SK-N-SH treated with all-trans-retinoic acid at 6 μM for 48 hours (cell line): ENCODE results near the gene TMX4.

Source experiments
- ATAC-seq: fragments of 200-7000 bp; cut with Tn5 transposase; 3 replicates; pipeline ENCODE4 v1.9.1; 2020; ENCODE audit warnings: mild to moderate bottlenecking, moderate library complexity
- ARNTL ChIP-seq: fragments of 450-650 bp; formaldehyde crosslinking; IDR thresholded peaks from 2 replicates; pipeline ENCODE4 v1.5.0; 2020; ENCODE audit warnings: low read depth, mild to moderate bottlenecking, moderate library complexity, borderline replicate concordance
- BACH2 ChIP-seq: fragments of 250-450 bp; sonication (Bioruptor Pico); IDR thresholded peaks from 2 replicates; pipeline ENCODE4 v1.9.0; 2021; ENCODE audit warnings: mild to moderate bottlenecking, borderline replicate concordance
- CREB5 ChIP-seq: fragments of 250-450 bp; sonication (Bioruptor Pico); IDR thresholded peaks from 2 replicates; pipeline ENCODE4 v1.5.1; 2020; ENCODE audit warnings: low read depth, mild to moderate bottlenecking, moderate library complexity
- CSDC2 ChIP-seq: fragments of 250-450 bp; sonication (Bioruptor Pico); IDR thresholded peaks from 2 replicates; pipeline ENCODE4 v1.5.0; 2020; ENCODE audit warnings: mild to moderate bottlenecking, moderate library complexity
- CSRNP3 ChIP-seq: fragments of 250-450 bp; sonication (Bioruptor Pico); IDR thresholded peaks from 2 replicates; pipeline ENCODE4 v1.5.1; 2021; ENCODE audit warnings: mild to moderate bottlenecking, moderate library complexity
- ESRRG ChIP-seq: fragments of 250-450 bp; sonication (Bioruptor Pico); IDR thresholded peaks from 2 replicates; pipeline ENCODE4 v1.6.1; 2021; ENCODE audit warnings: mild to moderate bottlenecking
- GLIS3 ChIP-seq: fragments of 250-450 bp; sonication (Bioruptor Pico); IDR thresholded peaks from 2 replicates; pipeline ENCODE4 v1.5.0; 2020; ENCODE audit warnings: mild to moderate bottlenecking, moderate library complexity
- ISL1 ChIP-seq: fragments of 250-450 bp; sonication (Bioruptor Pico); IDR thresholded peaks from 2 replicates; pipeline ENCODE4 v2.1.2; 2022; ENCODE audit warnings: mild to moderate bottlenecking, moderate library complexity
- PATZ1 ChIP-seq: fragments of 250-450 bp; sonication (Bioruptor Pico); IDR thresholded peaks from 2 replicates; pipeline ENCODE4 v1.8.0; 2020; ENCODE audit warnings: mild to moderate bottlenecking, moderate library complexity, borderline replicate concordance
- POU6F1 ChIP-seq: fragments of 250-450 bp; sonication (Bioruptor Pico); IDR thresholded peaks from 2 replicates; pipeline ENCODE4 v1.8.0; 2021; ENCODE audit warnings: low read depth, mild to moderate bottlenecking, moderate library complexity, borderline replicate concordance
- PPARA ChIP-seq: fragments of 250-450 bp; sonication (Bioruptor Pico); IDR thresholded peaks from 2 replicates; pipeline ENCODE4 v1.5.0; 2020; ENCODE audit warnings: mild to moderate bottlenecking, borderline replicate concordance
- RARB ChIP-seq: fragments of 250-450 bp; sonication (Bioruptor Pico); IDR thresholded peaks from 2 replicates; pipeline ENCODE4 v1.8.0; 2021; ENCODE audit warnings: mild to moderate bottlenecking, moderate library complexity
- SNAI2 ChIP-seq: fragments of 250-450 bp; sonication (Bioruptor Pico); IDR thresholded peaks from 2 replicates; pipeline ENCODE4 v1.5.0; 2020; ENCODE audit warnings: mild to moderate bottlenecking, moderate library complexity
- TCF4 ChIP-seq: fragments of 250-450 bp; sonication (Bioruptor Pico); IDR thresholded peaks from 2 replicates; pipeline ENCODE4 v1.8.0; 2021; ENCODE audit warnings: mild to moderate bottlenecking, moderate library complexity, borderline replicate concordance
- TOX ChIP-seq: fragments of 250-450 bp; sonication (Bioruptor Pico); IDR thresholded peaks from 2 replicates; pipeline ENCODE4 v1.8.0; 2021; ENCODE audit warnings: mild to moderate bottlenecking, moderate library complexity, borderline replicate concordance
- TSHZ2 ChIP-seq: fragments of 250-450 bp; sonication (Bioruptor Pico); IDR thresholded peaks from 2 replicates; pipeline ENCODE4 v1.5.0; 2020; ENCODE audit warnings: mild to moderate bottlenecking, moderate library complexity
- ZC3H10 ChIP-seq: fragments of 250-450 bp; sonication (Bioruptor Pico); IDR thresholded peaks from 2 replicates; pipeline ENCODE4 v1.5.1; 2021; ENCODE audit warnings: mild to moderate bottlenecking, moderate library complexity
- ZFP3 ChIP-seq: fragments of 250-450 bp; sonication (Bioruptor Pico); IDR thresholded peaks from 2 replicates; pipeline ENCODE4 v1.5.0; 2020; ENCODE audit warnings: mild to moderate bottlenecking, moderate library complexity
- ZFP30 ChIP-seq: fragments of 450-650 bp; formaldehyde crosslinking; IDR thresholded peaks from 2 replicates; pipeline ENCODE4 v1.5.0; 2022; ENCODE audit warnings: mild to moderate bottlenecking, moderate library complexity
- ZNF565 ChIP-seq: fragments of 450-650 bp; formaldehyde crosslinking; conservative IDR thresholded peaks from 2 replicates; pipeline ENCODE4 v1.5.0; 2020; ENCODE audit warnings: low read depth, mild to moderate bottlenecking, moderate library complexity
- ZNF8 ChIP-seq: fragments of 450-650 bp; formaldehyde crosslinking; IDR thresholded peaks from 2 replicates; pipeline ENCODE4 v1.5.0; 2020; ENCODE audit warnings: mild to moderate bottlenecking, moderate library complexity

The TMX4 gene

GRCh38 chr20:7985916-7986315, 33.6 kb downstream of the TMX4 start:
- ATAC-seq, result no peak
- TF ChIP-seq ZNF565, result no peak
- no peak for TF ChIP-seq ZC3H10 (CRISPR knock-in tag)
- TF ChIP-seq ZNF8, result no peak
- TF ChIP-seq ESRRG, result no peak
- no peak for TF ChIP-seq TSHZ2 (CRISPR knock-in tag)
- no peak for TF ChIP-seq POU6F1 (CRISPR knock-in tag)
- TF ChIP-seq PPARA (CRISPR knock-in tag), result no peak
- TF ChIP-seq PATZ1 (CRISPR knock-in tag), result no peak
- no peak for TF ChIP-seq ARNTL (CRISPR knock-in tag)
- no peak for TF ChIP-seq RARB (CRISPR knock-in tag)
- no peak for TF ChIP-seq TOX (CRISPR knock-in tag)

- ATAC-seq, result no peak
- no peak for TF ChIP-seq GLIS3
- TF ChIP-seq CREB5 (CRISPR knock-in tag), result no peak
- no peak for TF ChIP-seq TSHZ2 (CRISPR knock-in tag)
- TF ChIP-seq ZFP3 (CRISPR knock-in tag), result no peak
- no peak for TF ChIP-seq ZNF565
- no peak for TF ChIP-seq CSRNP3
- TF ChIP-seq, all 23 proteins: peak for 0
Measured at GRCh38 chr20:7984192-7984591, 35.4 kb downstream of the TMX4 start.

- ATAC-seq, result no peak
- TF ChIP-seq RARB (CRISPR knock-in tag) (no peak), ZFP30 (CRISPR knock-in tag) (no peak), ZNF565 (no peak), ISL1 (CRISPR knock-in tag) (no peak), CSDC2 (CRISPR knock-in tag) (no peak), SNAI2 (CRISPR knock-in tag) (no peak), BACH2 (CRISPR knock-in tag) (no peak), PPARA (CRISPR knock-in tag) (no peak), POU6F1 (CRISPR knock-in tag) (no peak), CREB5 (CRISPR knock-in tag) (no peak), TCF4 (no peak)
Measured at GRCh38 chr20:7981374-7981773, 38.2 kb downstream of the TMX4 start.
